GM23338 (cell line): ENCODE data around the gene CDR2. TPM values are rescaled to one million over a fixed set of nuclear protein-coding genes. Genes with fewer than 3 reads are reported as not detected.

ENCODE experiments used
- ATAC-seq: fragments of 200-7000 bp; cut with Tn5 transposase; 3 replicates; pipeline ENCODE4 v1.9.1; 2020
- DNase-seq: peaks from one replicate; pipeline ENCODE4 v3.0.0-alpha.2; 2015; ENCODE audit warnings: low spot score
- H2AFZ ChIP-seq: fragments of 200-600 bp; sonication (generic); 2 replicates; pipeline ENCODE4 v1.8.0; 2016; ENCODE audit warnings: antibody characterized with exemption, mild to moderate bottlenecking, moderate library complexity
- H3F3A ChIP-seq: fragments of 200-600 bp; sonication (generic); replicated peaks from 2 replicates; pipeline ENCODE4 v1.8.0; 2017; ENCODE audit warnings: antibody characterized with exemption, mixed run types, low read depth
- H3K27ac ChIP-seq: fragments of 200-600 bp; sonication (generic); 2 replicates; pipeline ENCODE4 v1.6.1; 2016; ENCODE audit warnings: low read depth
- H3K27me3 ChIP-seq: fragments of 200-600 bp; sonication (generic); 2 replicates; pipeline ENCODE4 v1.8.0; 2016; ENCODE audit warnings: mild to moderate bottlenecking, mixed run types, moderate library complexity; ENCODE audit not compliant: insufficient read depth
- H3K36me3 ChIP-seq: fragments of 200-600 bp; sonication (generic); 2 replicates; pipeline ENCODE4 v1.8.0; 2016; ENCODE audit warnings: mild to moderate bottlenecking; ENCODE audit not compliant: insufficient read depth
- H3K4me1 ChIP-seq: fragments of 200-600 bp; sonication (generic); 2 replicates; pipeline ENCODE4 v1.8.0; 2016; ENCODE audit warnings: mild to moderate bottlenecking, moderate library complexity; ENCODE audit not compliant: insufficient read depth
- H3K4me2 ChIP-seq: fragments of 200-600 bp; sonication (generic); 2 replicates; pipeline ENCODE4 v1.7.1; 2017; ENCODE audit warnings: mixed run types
- H3K4me3 ChIP-seq: fragments of 200-600 bp; sonication (generic); 2 replicates; pipeline ENCODE4 v1.6.1; 2016; ENCODE audit warnings: mixed run types
- H3K79me2 ChIP-seq: fragments of 200-600 bp; sonication (generic); replicated peaks from 2 replicates; pipeline ENCODE4 v1.8.0; 2017; ENCODE audit warnings: mild to moderate bottlenecking; ENCODE audit not compliant: insufficient read depth
- H3K9me2 ChIP-seq: fragments of 200-600 bp; sonication (generic); 2 replicates; pipeline ENCODE4 v1.8.0; 2017; ENCODE audit not compliant: insufficient read depth
- H4K20me1 ChIP-seq: fragments of 200-600 bp; sonication (generic); replicated peaks from 2 replicates; pipeline ENCODE4 v1.8.0; 2017; ENCODE audit warnings: mild to moderate bottlenecking; ENCODE audit not compliant: insufficient read depth
- H3K27ac Mint-ChIP-seq: 2 replicates; pipeline ENCODE4 v1.8.0; 2020; ENCODE audit warnings: inconsistent platforms, mild to moderate bottlenecking, moderate library complexity, mixed read lengths
- H3K27me3 Mint-ChIP-seq: 3 replicates; pipeline ENCODE4 v1.8.0; 2022; ENCODE audit warnings: low read depth, mild to moderate bottlenecking, moderate library complexity, mixed read lengths, inconsistent platforms; ENCODE audit not compliant: insufficient read depth, poor library complexity
- H3K36me3 Mint-ChIP-seq: 3 replicates; pipeline ENCODE4 v1.8.0; 2021; ENCODE audit warnings: low read depth, mild to moderate bottlenecking, inconsistent platforms, moderate library complexity, mixed read lengths
- H3K4me1 Mint-ChIP-seq: 3 replicates; pipeline ENCODE4 v1.8.0; 2020; ENCODE audit warnings: mild to moderate bottlenecking, inconsistent platforms, mixed read lengths
- H3K4me3 Mint-ChIP-seq: 3 replicates; pipeline ENCODE4 v1.8.0; 2021; ENCODE audit warnings: moderate library complexity, mild to moderate bottlenecking, inconsistent platforms, mixed read lengths
- H3K9me3 Mint-ChIP-seq: 3 replicates; pipeline ENCODE4 v1.8.0; 2020; ENCODE audit warnings: moderate library complexity, mild to moderate bottlenecking, inconsistent platforms, mixed read lengths
- CREB1 ChIP-seq: fragments of 250-450 bp; sonication (Bioruptor Pico); IDR thresholded peaks from 2 replicates; pipeline ENCODE4 v1.5.0; 2020; ENCODE audit warnings: low read depth, mild to moderate bottlenecking, moderate library complexity
- EZH2 ChIP-seq: fragments of 200-600 bp; sonication (generic); IDR thresholded peaks from one replicate; pipeline ENCODE4 v1.8.0; 2017; ENCODE audit warnings: antibody characterized with exemption, mild to moderate bottlenecking, low read depth; ENCODE audit not compliant: unreplicated experiment
- JUNB ChIP-seq: IDR thresholded peaks from one replicate; pipeline ENCODE4 v1.6.1; 2016; ENCODE audit warnings: antibody characterized with exemption; ENCODE audit not compliant: unreplicated experiment
- NANOG ChIP-seq: IDR thresholded peaks from 2 replicates; pipeline ENCODE4 v1.6.1; 2016; ENCODE audit warnings: antibody characterized with exemption, borderline replicate concordance
- POLR2AphosphoS5 ChIP-seq: IDR thresholded peaks from 2 replicates; pipeline ENCODE4 v1.6.1; 2016; ENCODE audit warnings: antibody characterized with exemption, low read depth
- STAT1 ChIP-seq: IDR thresholded peaks from one replicate; pipeline ENCODE4 v1.6.1; 2016; ENCODE audit warnings: antibody characterized with exemption; ENCODE audit not compliant: unreplicated experiment
- ZNF114 ChIP-seq: fragments of 250-450 bp; sonication (Bioruptor Pico); IDR thresholded peaks from 2 replicates; pipeline ENCODE4 v1.5.0; 2020; ENCODE audit warnings: mild to moderate bottlenecking, moderate library complexity
- ZNF331 ChIP-seq: fragments of 250-450 bp; sonication (Bioruptor Pico); IDR thresholded peaks from 2 replicates; pipeline ENCODE4 v1.5.0; 2020; ENCODE audit warnings: low read depth, mild to moderate bottlenecking, moderate library complexity
- ZNF462 ChIP-seq: fragments of 250-450 bp; sonication (Bioruptor Pico); IDR thresholded peaks from 2 replicates; pipeline ENCODE4 v1.5.0; 2020; ENCODE audit warnings: mild to moderate bottlenecking, moderate library complexity
- polyA plus RNA-seq: library from polyadenylated mRNA; unstranded; fragments of >200 nt; fragmentation: Nextera tagmentation; extraction: Ambion mirVana; gene quantifications from 2 replicates; pipeline ENCODE4 v1.2.1, GENCODE V29; 2016
- total RNA-seq: library from RNA; depleted of rRNA; stranded (reverse); fragments of >200 nt; shearing (Covaris generic); gene quantifications from 2 replicates; pipeline ENCODE4 v1.2.3, GENCODE V29; 2014
- TF ChIP-seq, protein P1 (sequence below), 2 experiments: fragments of 200-600 bp in 1 of 2; sonication (generic) in 1 of 2; conservative IDR thresholded peaks; 2 replicates each; pipeline versions ENCODE4 v1.5.1 to v1.6.1; 2016 to 2017; ENCODE audit warnings: antibody characterized with exemption in 2 of 2, low read depth in 2 of 2, mild to moderate bottlenecking in 2 of 2, moderate library complexity in 1 of 2
- TF ChIP-seq, protein P2 (sequence below): IDR thresholded peaks from one replicate; pipeline ENCODE4 v1.6.1; 2018; ENCODE audit warnings: antibody characterized with exemption; ENCODE audit not compliant: unreplicated experiment

CDR2 gene
- total and polyA plus RNA-seq, 2 experiments from 2014 or later, result 17.7 to 39.3 TPM

DNA sequence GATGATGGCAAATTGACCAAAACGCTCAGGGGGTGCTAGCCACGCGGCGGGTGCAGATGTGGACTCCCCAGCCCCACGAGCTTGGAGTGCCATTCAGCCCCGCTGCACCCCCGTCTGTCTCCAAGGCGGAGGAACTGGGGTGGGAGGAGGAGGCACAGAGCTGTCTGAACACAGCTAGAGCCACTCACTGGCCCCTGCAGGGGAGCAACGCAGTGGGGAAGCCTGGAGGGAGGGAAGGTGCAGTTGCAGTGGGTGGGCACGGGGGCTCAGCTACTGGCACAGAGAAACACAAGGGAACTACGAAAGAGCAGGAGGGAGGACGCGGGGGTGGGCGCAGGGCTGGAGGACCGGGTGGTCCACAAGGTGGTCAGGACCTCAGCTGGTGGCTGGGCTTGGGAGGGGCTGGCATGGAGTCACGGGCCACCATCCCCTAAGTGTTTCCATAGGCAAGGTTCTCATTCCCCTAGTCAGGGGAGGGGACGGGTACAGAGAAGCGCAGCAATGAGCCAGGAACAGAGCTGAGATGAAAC is 46.3 kb upstream of the CDR2 start (continued):
- TF ChIP-seq, protein P1, sequence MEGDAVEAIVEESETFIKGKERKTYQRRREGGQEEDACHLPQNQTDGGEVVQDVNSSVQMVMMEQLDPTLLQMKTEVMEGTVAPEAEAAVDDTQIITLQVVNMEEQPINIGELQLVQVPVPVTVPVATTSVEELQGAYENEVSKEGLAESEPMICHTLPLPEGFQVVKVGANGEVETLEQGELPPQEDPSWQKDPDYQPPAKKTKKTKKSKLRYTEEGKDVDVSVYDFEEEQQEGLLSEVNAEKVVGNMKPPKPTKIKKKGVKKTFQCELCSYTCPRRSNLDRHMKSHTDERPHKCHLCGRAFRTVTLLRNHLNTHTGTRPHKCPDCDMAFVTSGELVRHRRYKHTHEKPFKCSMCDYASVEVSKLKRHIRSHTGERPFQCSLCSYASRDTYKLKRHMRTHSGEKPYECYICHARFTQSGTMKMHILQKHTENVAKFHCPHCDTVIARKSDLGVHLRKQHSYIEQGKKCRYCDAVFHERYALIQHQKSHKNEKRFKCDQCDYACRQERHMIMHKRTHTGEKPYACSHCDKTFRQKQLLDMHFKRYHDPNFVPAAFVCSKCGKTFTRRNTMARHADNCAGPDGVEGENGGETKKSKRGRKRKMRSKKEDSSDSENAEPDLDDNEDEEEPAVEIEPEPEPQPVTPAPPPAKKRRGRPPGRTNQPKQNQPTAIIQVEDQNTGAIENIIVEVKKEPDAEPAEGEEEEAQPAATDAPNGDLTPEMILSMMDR (conservative IDR thresholded peaks at IDR 0.05; ENCODE audit: low read depth in 2 of 2), result no peak
- no peak for TF ChIP-seq ZNF114 (CRISPR knock-in tag)

GRCh38 chr16:22419908-22420307 is 45.5 kb upstream of the CDR2 start:
- Histone ChIP-seq H3K4me1 (no peaks in the 10 kb centered on the region), H3F3A (0 out of 2 replicates have a peak, but pooled peaks cover 5% of the 10 kb centered on the region), H3K27me3 (no peaks in the 10 kb centered on the region), H4K20me1 (0 out of 2 replicates have a peak, but pooled peaks cover 2% of the 10 kb centered on the region), H3K79me2 (no peaks in the 10 kb centered on the region), H2AFZ (no peak overlapping the region), H3K4me3 (no peak overlapping the region), H3K36me3 (no peaks in the 10 kb centered on the region), H3K27ac (no peak overlapping the region), H3K4me2 (no peak overlapping the region), H3K9me2 (no peaks in the 10 kb centered on the region)
- Mint-ChIP-seq H3K9me3 (no peaks in the 10 kb centered on the region), H3K27ac (no peak overlapping the region), H3K4me3 (no peak overlapping the region), H3K36me3 (peaks cover 24% of the 10 kb centered on the region), H3K4me1 (no peaks in the 10 kb centered on the region; the same call in 2 of the 3 replicates), H3K27me3 (peaks cover 2% of the 10 kb centered on the region)
- ATAC-seq (no peak), DNase-seq (no peak)
- TF ChIP-seq STAT1 (no peak), POLR2AphosphoS5 (no peak), NANOG (no peak), JUNB (no peak), ZNF114 (CRISPR knock-in tag) (no peak), EZH2 (no peak), ZNF331 (CRISPR knock-in tag) (no peak), CREB1 (CRISPR knock-in tag) (no peak), ZNF462 (no peak)
- TF ChIP-seq, protein P1 (conservative IDR thresholded peaks at IDR 0.05; ENCODE audit: low read depth in 2 of 2), result no peak
- TF ChIP-seq, protein P2, sequence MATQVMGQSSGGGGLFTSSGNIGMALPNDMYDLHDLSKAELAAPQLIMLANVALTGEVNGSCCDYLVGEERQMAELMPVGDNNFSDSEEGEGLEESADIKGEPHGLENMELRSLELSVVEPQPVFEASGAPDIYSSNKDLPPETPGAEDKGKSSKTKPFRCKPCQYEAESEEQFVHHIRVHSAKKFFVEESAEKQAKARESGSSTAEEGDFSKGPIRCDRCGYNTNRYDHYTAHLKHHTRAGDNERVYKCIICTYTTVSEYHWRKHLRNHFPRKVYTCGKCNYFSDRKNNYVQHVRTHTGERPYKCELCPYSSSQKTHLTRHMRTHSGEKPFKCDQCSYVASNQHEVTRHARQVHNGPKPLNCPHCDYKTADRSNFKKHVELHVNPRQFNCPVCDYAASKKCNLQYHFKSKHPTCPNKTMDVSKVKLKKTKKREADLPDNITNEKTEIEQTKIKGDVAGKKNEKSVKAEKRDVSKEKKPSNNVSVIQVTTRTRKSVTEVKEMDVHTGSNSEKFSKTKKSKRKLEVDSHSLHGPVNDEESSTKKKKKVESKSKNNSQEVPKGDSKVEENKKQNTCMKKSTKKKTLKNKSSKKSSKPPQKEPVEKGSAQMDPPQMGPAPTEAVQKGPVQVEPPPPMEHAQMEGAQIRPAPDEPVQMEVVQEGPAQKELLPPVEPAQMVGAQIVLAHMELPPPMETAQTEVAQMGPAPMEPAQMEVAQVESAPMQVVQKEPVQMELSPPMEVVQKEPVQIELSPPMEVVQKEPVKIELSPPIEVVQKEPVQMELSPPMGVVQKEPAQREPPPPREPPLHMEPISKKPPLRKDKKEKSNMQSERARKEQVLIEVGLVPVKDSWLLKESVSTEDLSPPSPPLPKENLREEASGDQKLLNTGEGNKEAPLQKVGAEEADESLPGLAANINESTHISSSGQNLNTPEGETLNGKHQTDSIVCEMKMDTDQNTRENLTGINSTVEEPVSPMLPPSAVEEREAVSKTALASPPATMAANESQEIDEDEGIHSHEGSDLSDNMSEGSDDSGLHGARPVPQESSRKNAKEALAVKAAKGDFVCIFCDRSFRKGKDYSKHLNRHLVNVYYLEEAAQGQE, result no peak
